NCI-H82 (cell line): Measurements from ENCODE around the gene ZNF800.

ENCODE experiments used
- DNase-seq: peaks from one replicate; lab custom pipeline; 2025; lab: John Stamatoyannopoulos, UW

The ZNF800 gene

GRCh38 chr7:127390186-127390816 lies 2.2 kb downstream of the ZNF800 start:
- no peak for DNase-seq

- DNase-seq, result no peak
These were observed 3.2 kb downstream of the ZNF800 start for GRCh38 chr7:127389321-127389720.

DNA sequence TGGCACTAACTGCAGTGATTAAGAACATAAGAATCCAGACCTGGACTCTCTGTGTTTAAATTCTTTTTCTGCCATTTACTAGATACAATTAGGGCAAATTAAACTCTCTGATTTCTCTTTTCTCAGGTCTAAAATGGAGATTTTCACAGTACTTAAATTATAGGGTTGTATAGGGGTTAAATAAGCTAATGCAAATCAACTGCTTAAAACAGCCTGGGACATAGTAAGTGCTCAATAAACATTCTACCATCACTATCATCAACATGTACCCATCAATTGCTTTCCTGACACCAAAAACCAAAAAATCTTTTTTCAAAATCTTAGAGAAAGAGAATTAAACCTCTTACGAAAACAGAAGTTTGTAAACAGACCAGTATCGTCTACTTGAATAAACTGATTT lies 4.5 kb downstream of the ZNF800 start:
- DNase-seq, result no peak

- no peak for DNase-seq
These were observed 9.2 kb downstream of the ZNF800 start for GRCh38 chr7:127383123-127383835.

DNA sequence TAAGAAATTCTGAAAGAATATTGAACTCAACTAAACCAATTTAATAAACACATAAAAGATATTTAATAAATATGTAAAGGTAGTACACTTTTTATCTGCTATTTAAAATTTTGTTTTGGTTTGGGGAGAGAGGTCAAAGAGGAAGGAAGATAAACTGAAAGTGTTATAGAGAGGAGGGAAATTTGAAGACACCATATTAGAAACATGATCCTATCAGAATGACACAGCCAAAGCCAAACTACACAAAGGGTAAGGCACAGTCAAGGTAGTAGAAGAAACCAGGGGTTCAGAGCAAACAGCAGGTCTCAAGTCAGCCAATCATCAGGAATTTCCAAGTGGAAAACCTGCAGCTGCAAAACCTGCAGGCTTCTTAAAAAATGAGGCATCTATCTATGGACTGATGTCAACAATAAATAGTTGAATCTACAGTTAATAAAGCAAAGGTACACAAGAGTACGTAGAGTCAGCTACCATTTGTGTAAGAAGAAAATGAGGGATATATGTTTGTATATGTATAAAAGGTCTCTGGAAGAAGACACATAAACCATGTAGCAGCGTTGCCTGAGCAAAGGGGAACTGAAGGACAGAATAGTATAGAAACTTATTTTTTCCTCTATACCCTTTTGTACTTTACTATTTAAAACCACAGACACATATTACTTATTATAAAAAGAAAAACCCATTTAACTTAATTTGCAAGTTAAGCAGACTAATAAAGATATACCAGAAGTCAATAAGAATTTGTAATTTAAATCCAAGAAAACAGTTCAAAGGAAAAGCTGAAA lies 10.0 kb downstream of the ZNF800 start:
- DNase-seq, result no peak

DNA sequence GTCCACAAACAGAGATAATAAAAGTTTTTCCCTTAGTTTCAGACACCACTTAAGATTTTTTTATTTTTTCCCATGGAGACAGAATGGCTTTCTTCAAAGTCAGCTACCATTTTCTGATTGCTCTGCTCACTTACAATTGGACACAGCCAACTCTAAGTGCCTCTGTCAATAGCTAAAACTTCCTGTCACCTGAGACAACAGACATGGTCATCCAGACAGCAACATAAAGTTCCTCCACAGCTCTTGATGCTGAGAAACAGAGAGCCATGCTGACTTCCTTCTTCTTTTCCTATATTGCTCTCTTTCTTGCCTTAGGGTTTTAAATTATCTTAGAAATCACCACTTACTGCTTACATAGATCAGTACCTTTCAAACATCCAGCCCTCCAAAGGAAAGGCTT lies 12.0 kb downstream of the ZNF800 start:
- DNase-seq, result no peak

GRCh38 chr7:127379642-127380041 lies 12.9 kb downstream of the ZNF800 start:
- no peak for DNase-seq

GRCh38 chr7:127378537-127378936 lies 14.0 kb downstream of the ZNF800 start:
- DNase-seq, result no peak

GRCh38 chr7:127377425-127377824 lies 15.1 kb downstream of the ZNF800 start:
- no peak for DNase-seq

- no peak for DNase-seq
These were observed 16.9 kb downstream of the ZNF800 start for GRCh38 chr7:127375631-127376030.

GRCh38 chr7:127367679-127368078 lies 24.8 kb downstream of the ZNF800 start:
- no peak for DNase-seq

DNA sequence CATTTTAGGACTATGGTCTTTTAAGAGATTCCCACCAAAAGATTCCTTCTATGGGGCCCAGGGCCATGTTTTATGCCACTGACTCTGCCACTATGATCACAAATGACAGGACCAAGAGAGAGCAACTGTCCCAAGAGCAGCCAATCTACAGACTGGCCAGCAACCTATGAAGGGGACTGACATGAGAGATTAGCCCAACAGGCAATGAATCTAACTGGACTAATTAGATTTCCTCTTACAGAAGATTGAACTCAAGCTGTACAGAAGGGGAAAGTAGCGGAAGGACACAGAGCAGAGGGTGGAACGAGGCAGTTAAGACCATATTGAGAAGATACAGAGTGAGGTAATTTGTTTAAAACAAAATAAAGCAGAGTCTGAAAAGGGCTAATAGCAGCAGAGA lies 25.8 kb downstream of the ZNF800 start:
- peak; percentile 86 for DNase-seq

DNA sequence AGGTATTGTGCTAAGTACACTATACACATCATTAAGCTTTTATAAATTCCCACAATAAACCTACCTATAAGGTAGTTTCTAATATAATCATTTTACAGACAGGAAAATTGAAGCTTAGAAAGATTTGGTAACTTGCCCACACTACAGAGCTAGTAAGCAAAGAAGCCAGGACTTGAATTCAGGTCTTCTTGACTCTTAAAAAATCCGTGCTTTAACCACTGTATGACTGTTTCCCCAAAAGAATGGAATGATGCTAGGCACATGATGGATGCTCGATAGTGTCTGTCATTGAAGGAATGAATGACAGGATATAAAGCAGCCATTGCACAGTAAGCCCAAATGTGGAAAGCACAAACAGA lies 26.6 kb downstream of the ZNF800 start:
- DNase-seq, result no peak

GRCh38 chr7:127365164-127365956 lies 27.1 kb downstream of the ZNF800 start:
- DNase-seq, result no peak

DNA sequence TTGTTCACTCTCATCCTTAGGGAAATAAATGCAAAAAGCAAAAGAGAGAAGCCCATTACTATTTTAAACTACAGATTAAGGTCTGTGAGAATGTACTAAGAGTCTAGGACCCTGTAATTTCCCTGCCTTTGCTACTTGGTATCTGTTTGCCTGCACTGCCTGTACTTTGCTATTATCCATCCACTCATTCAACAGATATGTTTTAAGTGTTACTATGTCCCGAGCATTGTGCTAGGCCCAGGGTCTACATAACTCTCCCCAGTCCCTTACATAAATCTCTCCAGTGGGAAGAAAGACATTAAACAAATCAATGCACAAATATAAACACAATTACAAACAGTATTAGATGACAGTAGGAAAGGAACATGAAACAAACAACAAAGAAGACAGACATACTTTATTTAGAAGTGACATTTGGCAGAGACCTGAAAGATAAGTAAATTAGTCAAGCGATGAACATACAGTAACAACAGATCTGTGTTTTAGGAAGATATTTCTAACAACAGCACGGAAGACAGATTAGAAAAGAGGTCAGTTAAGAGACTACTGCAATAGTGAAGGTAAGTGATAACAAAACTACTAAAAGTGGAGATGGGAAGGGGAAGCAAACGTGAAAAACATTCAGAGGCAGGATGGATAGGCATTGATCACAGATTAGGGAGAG lies 30.0 kb downstream of the ZNF800 start:
- DNase-seq, result no peak

- no peak for DNase-seq
These were observed 30.8 kb downstream of the ZNF800 start for GRCh38 chr7:127361736-127362135.

DNA sequence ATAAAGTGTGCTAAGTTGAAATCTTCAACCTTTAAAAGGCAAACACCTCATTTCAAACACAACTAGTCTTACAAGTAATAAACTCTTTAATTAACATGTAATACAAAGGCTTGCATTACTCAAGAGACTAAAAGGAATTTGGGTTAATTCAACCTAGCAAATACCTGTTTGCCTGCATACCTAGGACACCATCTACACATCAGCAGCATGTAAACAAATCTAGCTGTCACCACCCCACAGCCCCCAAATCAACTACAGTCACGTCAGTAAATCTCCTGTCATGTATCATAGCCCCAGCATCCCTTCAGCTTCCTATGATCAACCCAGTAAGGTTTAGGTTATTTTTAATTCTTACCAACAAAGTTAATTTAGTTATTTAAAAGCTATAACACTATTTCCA lies 33.5 kb downstream of the ZNF800 start:
- DNase-seq, result no peak

DNA sequence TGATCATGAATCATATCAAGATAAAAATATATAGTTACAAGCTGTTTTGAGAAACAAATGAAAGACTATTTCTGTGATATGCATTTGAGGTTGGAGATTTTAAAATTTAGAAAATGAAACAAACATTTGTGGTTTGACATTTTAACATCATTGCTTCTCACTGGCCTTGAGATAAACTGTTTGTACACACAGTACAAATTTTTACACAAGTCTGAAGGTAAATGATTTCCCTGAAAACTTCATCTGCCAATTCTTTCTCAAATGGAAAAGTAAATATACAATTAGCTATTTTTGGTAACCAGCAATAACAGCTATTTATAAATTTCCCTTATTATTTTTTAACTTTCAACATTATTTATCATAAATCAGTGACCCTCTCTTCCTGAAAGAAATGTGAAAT lies 38.6 kb downstream of the ZNF800 start:
- no peak for DNase-seq

- DNase-seq, result no peak
These were observed 41.9 kb downstream of the ZNF800 start for GRCh38 chr7:127350586-127350985.

DNA sequence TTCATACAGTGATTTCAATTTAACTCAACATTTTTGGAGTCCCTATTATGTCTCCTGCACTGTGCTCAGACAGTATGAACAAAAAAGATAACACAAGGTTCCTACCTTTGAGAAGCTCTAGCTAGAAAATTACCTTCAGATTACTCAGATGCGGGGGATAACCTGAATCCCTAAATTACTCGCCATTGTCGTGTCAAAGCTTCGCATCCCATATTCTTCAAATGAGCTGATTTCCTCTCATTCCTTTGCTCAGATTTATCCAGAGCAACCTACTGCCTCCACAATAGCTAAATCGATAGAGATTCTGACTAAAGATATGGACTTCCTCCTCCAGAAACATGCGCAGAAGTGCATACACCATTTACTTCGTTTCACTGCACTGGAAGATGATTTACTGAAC lies 42.6 kb downstream of the ZNF800 start:
- DNase-seq, result no peak

- no peak for DNase-seq
These were observed 44.3 kb downstream of the ZNF800 start for GRCh38 chr7:127348247-127348631.
